Activated naive CD4-positive, alpha-beta T cell treated with anti-CD3 and anti-CD28 coated beads for 36 hours (primary cell): ENCODE measurements around the gene RSPH1. TPM values are rescaled to one million over a fixed set of nuclear protein-coding genes. Genes with fewer than 3 reads are reported as not detected.

ENCODE experiments used
- CTCF ChIA-PET: fragments of 350-600 bp; sonication (Branson Sonifier 250); formaldehyde crosslinking; loops from one replicate; lab custom pipeline; 2021; ENCODE audit warnings: antibody characterized with exemption; lab: Charles Lee
- DNase-seq: peaks from one replicate; pipeline ENCODE4 v3.0.0-alpha.2; 2020
- H3K27ac Mint-ChIP-seq: one replicate; pipeline ENCODE4 v1.8.0; 2021; ENCODE audit warnings: mild to moderate bottlenecking, mixed read lengths
- H3K27me3 Mint-ChIP-seq: one replicate; pipeline ENCODE4 v1.8.0; 2021; ENCODE audit warnings: low read depth, mixed read lengths
- H3K36me3 Mint-ChIP-seq: one replicate; pipeline ENCODE4 v1.8.0; 2021; ENCODE audit warnings: low read depth, mixed read lengths
- H3K4me1 Mint-ChIP-seq: one replicate; pipeline ENCODE4 v1.8.0; 2021; ENCODE audit warnings: low read depth, mixed read lengths
- H3K4me3 Mint-ChIP-seq: one replicate; pipeline ENCODE4 v1.8.0; 2021; ENCODE audit warnings: mild to moderate bottlenecking, moderate library complexity, mixed read lengths
- H3K9me3 Mint-ChIP-seq: one replicate; pipeline ENCODE4 v1.8.0; 2021; ENCODE audit warnings: mixed read lengths
- intact Hi-C: fragments of 100-400 bp; cut with micrococcal nuclease; formaldehyde crosslinking; loops from one replicate; pipeline ENCODE4 v1.15.1; 2023
- total RNA-seq, 2 experiments: library from RNA; stranded (reverse); gene quantifications; one replicate each; pipeline ENCODE4 v1.2.3, GENCODE V29; 2021

RSPH1 gene
- under 1 TPM in 1 of 2 experiments, not detected in 1; 0.22 TPM for total RNA-seq

DNA sequence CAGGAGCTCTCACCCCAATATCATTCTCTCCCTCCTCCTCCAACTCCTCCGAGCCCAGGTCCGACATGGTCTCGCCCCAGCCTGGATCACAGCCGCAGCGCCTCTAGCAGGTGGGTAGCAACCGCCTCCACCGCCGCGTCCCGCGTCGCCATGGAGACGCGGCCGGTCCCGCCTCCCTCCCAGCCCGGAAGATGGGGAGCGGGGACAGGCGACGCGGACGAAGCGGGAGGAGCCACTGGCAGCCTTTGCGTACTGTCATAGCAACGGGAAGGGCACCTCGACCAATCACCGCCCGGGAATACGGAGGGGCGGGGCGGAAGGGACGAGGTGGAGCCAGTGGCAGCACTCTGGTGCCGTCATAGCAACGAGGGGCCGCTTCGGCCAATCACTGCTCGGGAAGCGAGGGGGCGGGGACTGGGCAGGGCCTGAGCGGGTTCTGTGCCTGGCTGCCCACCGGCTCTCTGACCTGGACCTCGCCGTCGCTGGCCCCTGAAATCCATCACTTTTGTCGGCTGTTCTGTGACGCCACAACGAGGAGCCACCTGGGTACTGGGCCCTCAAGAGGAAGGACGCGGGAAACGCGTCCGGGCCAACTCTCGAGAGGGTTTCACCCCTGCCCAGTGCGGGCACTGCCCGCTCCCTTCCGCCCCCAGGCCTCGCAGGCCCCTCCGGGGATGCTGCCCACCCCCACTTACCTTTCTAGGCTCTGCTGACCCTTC is at the start of gene RSPH1:
RSPH1 (minus strand) TSS at position 105 of the 719 bp plus-strand sequence; CDS start at position 67, 38 bp downstream.
- H3K4me1 Mint-ChIP-seq, result peaks cover 24% of the 10 kb centered on the region
- H3K4me3 Mint-ChIP-seq, result peak within 1 kb of the TSS; percentile 89
- H3K27me3 Mint-ChIP-seq, result no peaks in the 10 kb centered on the region
- H3K27ac Mint-ChIP-seq, result peak within 1 kb of the TSS; percentile 84
- CTCF ChIA-PET, result interaction anchor here (1.1 kb wide), 1 partner anchor 18 kb away, joined by 3 read pairs; no protein-coding TSS in a partner anchor
- peak; percentile 100 for DNase-seq
- intact Hi-C loops, result loop anchor here (1.0 to 2.0 kb wide), 3 partner anchors 19 to 31 kb away; no protein-coding TSS in a partner anchor
- no peaks in the 10 kb centered on the region for H3K36me3 Mint-ChIP-seq
- H3K9me3 Mint-ChIP-seq, result no peaks in the 10 kb centered on the region

DNA sequence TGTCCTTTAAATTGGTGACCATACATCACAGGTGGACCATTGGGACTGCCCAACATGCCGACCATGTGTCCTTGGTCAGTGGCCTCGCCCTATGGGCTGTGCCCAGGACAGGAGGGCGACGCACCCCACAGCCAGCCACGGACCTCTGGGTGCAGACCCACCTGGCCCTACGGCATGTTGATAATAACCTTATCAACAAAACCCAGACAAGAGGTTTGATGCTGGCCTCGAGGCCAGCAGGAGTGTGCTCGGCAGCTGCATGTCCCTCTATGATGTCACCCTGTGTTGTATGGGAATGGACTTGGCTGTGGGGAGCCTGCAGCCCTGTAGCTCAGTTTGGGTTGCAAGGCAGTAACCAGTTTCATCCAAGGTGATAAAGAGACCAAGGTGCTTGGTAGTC is 49.7 kb upstream of the RSPH1 start:
- intact Hi-C loops, result no loop called here
- H3K27me3 Mint-ChIP-seq, result no peaks in the 10 kb centered on the region
- H3K36me3 Mint-ChIP-seq, result peaks cover 24% of the 10 kb centered on the region
- CTCF ChIA-PET, result no interaction called here
- no peaks in the 10 kb centered on the region for H3K9me3 Mint-ChIP-seq
- no peak for DNase-seq
- no peak overlapping the region for H3K27ac Mint-ChIP-seq
- peaks cover 6% of the 10 kb centered on the region for H3K4me1 Mint-ChIP-seq
- H3K4me3 Mint-ChIP-seq, result no peak overlapping the region

DNA sequence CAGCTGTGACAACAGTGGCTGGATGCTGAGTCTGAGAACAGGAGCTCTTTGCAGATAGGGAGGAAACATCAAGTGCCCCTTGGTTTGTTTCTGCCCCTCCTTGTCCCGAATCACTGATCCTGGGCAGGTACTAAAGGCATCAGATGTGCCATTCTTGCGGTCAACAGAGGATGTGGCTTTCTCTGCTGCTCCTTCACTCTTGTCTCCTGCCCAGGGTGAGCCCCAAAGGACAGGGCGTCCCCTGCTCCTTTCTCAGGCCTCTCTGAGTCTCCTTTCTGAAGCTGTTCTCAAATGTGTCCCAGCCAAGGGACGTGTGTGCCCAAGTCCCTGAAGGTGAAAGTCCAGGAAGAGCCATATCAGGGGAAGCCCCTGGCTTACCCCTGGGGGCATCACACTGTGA is 49.3 kb upstream of the RSPH1 start:
- Mint-ChIP-seq H3K27ac (no peak overlapping the region), H3K36me3 (peaks cover 24% of the 10 kb centered on the region), H3K27me3 (no peaks in the 10 kb centered on the region), H3K4me1 (peaks cover 6% of the 10 kb centered on the region), H3K9me3 (no peaks in the 10 kb centered on the region), H3K4me3 (no peak overlapping the region)
- intact Hi-C loops, result no loop called here
- DNase-seq, result no peak
- CTCF ChIA-PET, result no interaction called here

DNA sequence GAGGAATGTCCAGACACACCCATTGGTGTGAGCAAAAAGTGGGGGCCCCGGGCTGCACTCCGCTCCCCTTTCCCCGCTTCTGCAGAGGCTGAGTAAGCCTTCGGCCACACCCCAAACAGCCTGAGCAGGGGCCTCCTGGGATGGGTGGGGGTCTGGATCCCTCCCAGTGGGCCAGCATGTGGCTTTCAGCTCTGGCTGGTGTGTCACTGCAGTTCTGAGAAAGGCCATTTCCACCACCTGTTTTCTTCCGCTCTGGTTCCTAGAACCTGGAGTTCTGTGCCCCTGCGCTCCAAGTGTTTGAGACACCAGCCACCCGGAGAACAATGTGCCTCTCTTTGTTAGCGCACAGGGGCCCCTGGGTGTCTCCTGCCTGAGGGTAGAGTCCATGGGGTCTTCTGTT is 48.5 kb upstream of the RSPH1 start:
- DNase-seq, result no peak
- no peak overlapping the region for H3K4me3 Mint-ChIP-seq
- peaks cover 6% of the 10 kb centered on the region for H3K4me1 Mint-ChIP-seq
- CTCF ChIA-PET, result no interaction called here
- no peaks in the 10 kb centered on the region for H3K27me3 Mint-ChIP-seq
- no peaks in the 10 kb centered on the region for H3K9me3 Mint-ChIP-seq
- peaks cover 21% of the 10 kb centered on the region for H3K36me3 Mint-ChIP-seq
- intact Hi-C loops, result no loop called here
- no peak overlapping the region for H3K27ac Mint-ChIP-seq

DNA sequence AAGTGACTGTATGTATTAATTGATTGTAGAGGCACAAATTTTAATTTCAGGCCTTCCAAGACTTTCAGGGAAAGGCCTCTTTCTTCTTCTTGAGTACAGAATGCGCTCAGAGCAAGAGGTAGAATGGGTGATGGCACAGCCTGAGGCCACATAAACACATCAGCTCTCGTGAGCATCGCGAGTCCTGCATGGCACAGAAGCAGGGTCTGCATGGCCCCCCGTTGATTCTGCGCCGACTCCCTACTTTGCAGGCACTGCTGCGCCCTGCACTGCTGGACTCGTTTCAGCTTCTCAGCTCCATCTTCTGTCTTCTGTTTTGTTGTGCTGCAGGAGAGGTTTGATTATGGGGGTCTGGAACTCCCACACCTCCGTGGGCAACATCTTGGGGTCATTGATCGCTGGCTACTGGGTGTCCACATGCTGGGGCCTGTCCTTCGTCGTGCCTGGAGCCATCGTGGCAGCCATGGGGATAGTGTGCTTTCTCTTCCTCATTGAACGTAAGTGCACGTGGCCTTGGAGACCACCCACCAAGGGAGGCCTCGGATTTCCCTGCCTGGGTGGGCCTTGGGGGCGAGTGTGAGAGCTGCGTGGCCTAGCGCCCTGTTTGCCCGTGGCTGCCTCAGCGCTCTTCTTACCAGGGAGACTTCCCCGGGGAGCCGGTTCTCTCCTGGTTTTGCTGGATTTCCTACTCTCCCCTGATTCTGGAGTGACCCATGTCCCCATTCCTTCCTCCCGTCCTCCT is 47.3 kb upstream of the RSPH1 start:
- Mint-ChIP-seq H3K4me1 (no peaks in the 10 kb centered on the region), H3K27ac (no peak overlapping the region), H3K27me3 (no peaks in the 10 kb centered on the region), H3K4me3 (no peak overlapping the region), H3K9me3 (no peaks in the 10 kb centered on the region), H3K36me3 (peaks cover 15% of the 10 kb centered on the region)
- intact Hi-C loops, result no loop called here
- CTCF ChIA-PET, result no interaction called here
- DNase-seq, result no peak

DNA sequence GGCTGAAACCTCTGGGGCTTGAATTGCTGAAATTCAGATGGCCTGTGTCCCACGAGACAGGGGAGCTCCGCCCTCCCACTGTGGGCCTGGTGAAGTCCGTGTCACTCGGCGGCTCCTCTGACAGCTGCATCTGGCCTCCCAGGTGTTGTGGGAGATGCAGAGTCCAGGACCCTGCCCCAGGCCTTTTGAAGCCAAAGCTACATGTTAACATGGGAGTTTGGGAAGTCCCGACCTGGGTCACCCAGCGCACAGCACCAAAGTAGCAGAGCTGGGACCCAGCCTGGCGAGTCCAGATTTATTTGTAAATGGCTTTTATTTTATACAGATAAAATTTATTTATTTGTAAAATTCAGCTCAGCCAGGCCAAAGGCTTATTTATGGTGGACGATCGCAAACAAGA is 46.6 kb upstream of the RSPH1 start:
- H3K9me3 Mint-ChIP-seq, result no peaks in the 10 kb centered on the region
- intact Hi-C loops, result no loop called here
- H3K4me1 Mint-ChIP-seq, result no peaks in the 10 kb centered on the region
- H3K36me3 Mint-ChIP-seq, result peaks cover 12% of the 10 kb centered on the region
- CTCF ChIA-PET, result interaction anchor here (0.5 kb wide), 1 partner anchor 174 kb away, joined by 3 read pairs; no protein-coding TSS in a partner anchor
- no peak for DNase-seq
- no peak overlapping the region for H3K27ac Mint-ChIP-seq
- H3K4me3 Mint-ChIP-seq, result no peak overlapping the region
- H3K27me3 Mint-ChIP-seq, result no peaks in the 10 kb centered on the region

DNA sequence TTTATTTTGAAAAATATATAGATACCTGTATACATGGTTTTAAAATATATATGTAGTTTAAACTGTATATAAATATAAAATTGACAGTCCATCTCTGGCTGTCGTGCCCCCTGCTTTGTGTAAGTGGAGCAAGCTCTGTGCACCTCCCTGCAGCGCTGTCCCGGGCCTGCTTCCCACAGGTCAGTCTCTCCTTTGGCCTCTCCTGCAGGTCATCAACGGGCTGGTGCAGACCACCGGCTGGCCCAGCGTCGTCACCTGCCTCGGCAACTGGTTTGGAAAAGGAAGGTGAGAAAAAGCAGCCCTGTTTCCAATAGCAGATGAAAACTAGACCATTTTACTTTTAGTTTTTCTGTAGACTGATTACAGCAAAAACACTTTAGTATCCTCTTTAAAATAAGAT is 46.2 kb upstream of the RSPH1 start:
- CTCF ChIA-PET, result interaction anchor here (0.5 to 0.6 kb wide), 2 partner anchors 175 to 193 kb away, joined by 3 read pairs; no protein-coding TSS in a partner anchor
- intact Hi-C loops, result no loop called here
- no peak for DNase-seq
- no peak overlapping the region for H3K4me3 Mint-ChIP-seq
- H3K4me1 Mint-ChIP-seq, result no peaks in the 10 kb centered on the region
- H3K9me3 Mint-ChIP-seq, result no peaks in the 10 kb centered on the region
- no peak overlapping the region for H3K27ac Mint-ChIP-seq
- no peaks in the 10 kb centered on the region for H3K27me3 Mint-ChIP-seq
- peaks cover 12% of the 10 kb centered on the region for H3K36me3 Mint-ChIP-seq

DNA sequence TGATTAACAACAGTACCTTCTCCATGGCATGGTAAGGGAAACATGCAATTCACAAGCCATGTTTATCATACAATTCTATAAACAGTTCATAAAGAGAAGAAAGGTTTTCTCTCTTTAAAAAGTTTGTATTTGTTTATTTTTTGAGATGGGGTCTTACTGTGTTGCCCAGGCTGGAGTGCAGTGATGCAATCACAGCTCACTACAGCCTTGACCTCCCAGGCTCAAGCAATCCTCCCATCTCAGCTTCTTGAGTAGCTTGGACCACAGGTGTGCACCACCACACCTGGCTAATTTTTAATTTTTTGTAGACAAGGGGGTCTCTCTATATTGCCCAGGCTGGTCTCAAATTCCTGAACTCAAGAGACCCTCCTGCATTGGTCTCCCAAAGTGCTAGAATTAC is 45.6 kb upstream of the RSPH1 start:
- no peak overlapping the region for H3K4me3 Mint-ChIP-seq
- CTCF ChIA-PET, result interaction anchor here (0.6 kb wide), 1 partner anchor 193 kb away, joined by 3 read pairs; no protein-coding TSS in a partner anchor
- H3K27me3 Mint-ChIP-seq, result no peaks in the 10 kb centered on the region
- no peaks in the 10 kb centered on the region for H3K4me1 Mint-ChIP-seq
- DNase-seq, result no peak
- H3K27ac Mint-ChIP-seq, result no peak overlapping the region
- H3K9me3 Mint-ChIP-seq, result no peaks in the 10 kb centered on the region
- intact Hi-C loops, result no loop called here
- peaks cover 12% of the 10 kb centered on the region for H3K36me3 Mint-ChIP-seq

DNA sequence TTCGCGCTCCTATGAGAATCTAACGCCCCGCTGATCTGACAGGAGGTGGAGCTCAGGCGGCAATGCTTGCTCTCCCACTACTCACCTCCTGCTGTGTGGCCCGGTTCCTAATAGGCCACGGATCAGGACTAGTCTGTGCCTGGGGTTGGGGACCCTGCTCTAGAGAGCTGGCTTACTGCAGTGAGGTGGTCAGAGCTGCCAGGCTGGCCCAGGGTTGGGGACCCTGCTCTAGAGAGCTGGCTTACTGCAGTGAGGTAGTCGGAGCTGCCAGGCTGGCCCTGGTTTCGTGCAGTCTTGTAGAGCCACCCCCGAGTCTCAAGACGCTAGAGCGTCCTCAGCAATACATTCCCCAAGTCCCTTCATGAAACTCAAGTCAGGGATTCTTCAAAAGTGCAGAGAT is 45.1 kb upstream of the RSPH1 start:
- Mint-ChIP-seq H3K27ac (no peak overlapping the region), H3K27me3 (no peaks in the 10 kb centered on the region), H3K9me3 (no peaks in the 10 kb centered on the region), H3K36me3 (peaks cover 12% of the 10 kb centered on the region), H3K4me1 (no peaks in the 10 kb centered on the region), H3K4me3 (no peak overlapping the region)
- DNase-seq, result no peak
- intact Hi-C loops, result no loop called here
- CTCF ChIA-PET, result no interaction called here

DNA sequence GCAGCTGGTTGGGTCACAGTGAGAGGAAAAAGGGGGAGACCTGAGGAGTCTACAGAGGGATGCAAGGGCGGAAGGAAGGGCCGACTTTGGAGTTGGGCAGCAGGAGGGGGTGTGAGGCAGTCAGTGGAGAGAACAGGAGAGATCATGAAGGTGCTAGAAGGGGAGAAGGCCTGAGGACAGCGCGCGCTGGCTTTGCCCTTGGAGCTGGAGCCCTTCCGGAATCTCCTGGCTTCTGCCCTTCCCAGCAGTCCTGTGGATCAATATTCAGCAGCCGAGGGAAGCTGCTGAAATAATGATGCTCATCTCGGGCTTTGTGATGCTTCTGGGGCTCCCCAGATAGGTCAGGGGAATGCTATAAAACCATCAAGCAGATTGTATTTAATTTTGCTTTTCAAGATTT is 44.4 kb upstream of the RSPH1 start:
- Mint-ChIP-seq H3K27me3 (no peaks in the 10 kb centered on the region), H3K4me1 (no peaks in the 10 kb centered on the region), H3K27ac (no peak overlapping the region), H3K4me3 (no peak overlapping the region), H3K36me3 (peaks cover 12% of the 10 kb centered on the region), H3K9me3 (no peaks in the 10 kb centered on the region)
- no peak for DNase-seq
- CTCF ChIA-PET, result no interaction called here
- intact Hi-C loops, result no loop called here

DNA sequence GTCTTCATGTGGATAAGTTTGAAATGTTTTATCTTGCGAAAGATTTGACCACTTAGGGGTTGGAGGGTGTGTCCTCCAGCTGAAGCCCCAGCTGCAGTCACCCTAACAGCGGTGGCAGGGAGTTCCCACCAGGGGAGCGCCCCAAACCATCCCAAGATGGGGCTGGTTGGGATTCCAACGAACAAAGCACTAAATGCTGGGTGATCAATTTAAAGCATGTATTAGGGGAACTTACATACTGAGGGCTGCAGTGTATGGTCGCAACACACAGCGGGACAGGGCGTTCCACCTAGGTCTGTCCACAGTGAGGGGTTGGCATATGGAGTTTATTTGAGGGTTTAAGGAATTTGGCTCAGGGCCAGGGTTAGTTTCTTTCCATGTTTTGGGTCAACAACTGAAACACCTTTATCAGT is 43.9 kb upstream of the RSPH1 start:
- no peak for DNase-seq
- CTCF ChIA-PET, result interaction anchor here (1.2 kb wide), 1 partner anchor 84 kb away, joined by 3 read pairs; no protein-coding TSS in a partner anchor
- Mint-ChIP-seq H3K27me3 (no peaks in the 10 kb centered on the region), H3K4me1 (peaks cover 1% of the 10 kb centered on the region), H3K27ac (no peak overlapping the region), H3K36me3 (peaks cover 12% of the 10 kb centered on the region), H3K9me3 (no peaks in the 10 kb centered on the region), H3K4me3 (no peak overlapping the region)
- intact Hi-C loops, result no loop called here

DNA sequence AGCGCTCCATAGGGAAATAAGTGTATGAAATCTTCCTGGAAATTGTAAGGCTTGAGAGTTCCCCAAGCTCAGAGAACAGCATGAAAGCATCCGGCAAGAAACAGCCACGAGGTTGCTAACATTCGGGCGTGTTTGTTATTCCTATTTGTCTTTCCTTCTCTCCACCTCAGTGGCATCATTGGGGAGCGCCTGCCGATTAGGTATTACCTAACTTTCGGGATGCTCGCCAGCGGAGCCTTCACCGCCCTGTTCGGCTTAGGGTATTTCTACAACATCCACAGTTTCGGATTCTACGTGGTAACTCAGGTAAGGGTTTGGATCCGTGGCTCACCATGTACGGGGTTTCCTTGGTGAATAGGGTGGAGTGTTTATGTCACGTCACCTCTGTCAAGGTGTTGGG is 43.3 kb upstream of the RSPH1 start:
- no peaks in the 10 kb centered on the region for H3K27me3 Mint-ChIP-seq
- no peak overlapping the region for H3K27ac Mint-ChIP-seq
- intact Hi-C loops, result no loop called here
- no peak overlapping the region for H3K4me3 Mint-ChIP-seq
- H3K36me3 Mint-ChIP-seq, result peaks cover 16% of the 10 kb centered on the region
- H3K4me1 Mint-ChIP-seq, result peaks cover 7% of the 10 kb centered on the region
- no peak for DNase-seq
- H3K9me3 Mint-ChIP-seq, result no peaks in the 10 kb centered on the region
- CTCF ChIA-PET, result interaction anchor here (0.5 to 1.2 kb wide), 2 partner anchors 63 to 83 kb away, joined by 3 read pairs; no protein-coding TSS in a partner anchor
